Amniotic stem cell (primary cell): ENCODE results near the gene ATG9B.
A peak's percentile ranks its signal among the peaks of the same experiment; 100 is the strongest.
"Not testable (repeated sequence)": the region's sequence is repeated elsewhere in the genome, so short reads cannot be mapped to it uniquely, and the experiment has no call there.

Source experiments
- DNase-seq: peaks from one replicate; lab custom pipeline; 2025; lab: John Stamatoyannopoulos, UW

ATG9B gene

DNA sequence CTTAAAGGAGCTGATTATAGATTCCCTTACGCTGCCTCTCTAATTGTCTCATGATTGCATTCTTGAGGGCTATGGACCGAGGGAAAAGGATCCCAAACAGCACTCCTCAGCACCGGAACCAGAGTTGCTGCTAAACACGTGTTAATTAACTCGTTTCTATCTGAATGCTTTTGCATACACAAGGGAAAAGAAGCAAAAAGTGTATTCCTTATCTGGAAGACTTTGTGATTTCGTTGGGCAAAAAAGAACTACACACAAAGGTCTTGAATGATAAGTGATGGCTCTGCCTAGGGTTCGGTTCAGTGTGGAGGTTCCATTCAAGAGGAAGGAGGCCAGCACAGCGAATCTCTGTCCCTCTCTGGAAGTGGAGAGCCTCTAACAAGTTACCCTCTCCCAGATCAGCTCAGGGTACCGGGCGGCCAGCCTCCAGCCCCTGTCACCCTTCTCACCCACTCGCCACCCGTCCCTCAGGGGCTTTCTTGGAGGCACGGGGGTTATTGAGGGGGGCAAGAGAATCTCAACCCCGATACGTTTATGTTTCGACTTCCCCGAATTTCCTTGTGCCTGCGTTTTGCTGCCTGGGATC lies 34.6 kb upstream of the ATG9B start:
- no peak for DNase-seq

DNA sequence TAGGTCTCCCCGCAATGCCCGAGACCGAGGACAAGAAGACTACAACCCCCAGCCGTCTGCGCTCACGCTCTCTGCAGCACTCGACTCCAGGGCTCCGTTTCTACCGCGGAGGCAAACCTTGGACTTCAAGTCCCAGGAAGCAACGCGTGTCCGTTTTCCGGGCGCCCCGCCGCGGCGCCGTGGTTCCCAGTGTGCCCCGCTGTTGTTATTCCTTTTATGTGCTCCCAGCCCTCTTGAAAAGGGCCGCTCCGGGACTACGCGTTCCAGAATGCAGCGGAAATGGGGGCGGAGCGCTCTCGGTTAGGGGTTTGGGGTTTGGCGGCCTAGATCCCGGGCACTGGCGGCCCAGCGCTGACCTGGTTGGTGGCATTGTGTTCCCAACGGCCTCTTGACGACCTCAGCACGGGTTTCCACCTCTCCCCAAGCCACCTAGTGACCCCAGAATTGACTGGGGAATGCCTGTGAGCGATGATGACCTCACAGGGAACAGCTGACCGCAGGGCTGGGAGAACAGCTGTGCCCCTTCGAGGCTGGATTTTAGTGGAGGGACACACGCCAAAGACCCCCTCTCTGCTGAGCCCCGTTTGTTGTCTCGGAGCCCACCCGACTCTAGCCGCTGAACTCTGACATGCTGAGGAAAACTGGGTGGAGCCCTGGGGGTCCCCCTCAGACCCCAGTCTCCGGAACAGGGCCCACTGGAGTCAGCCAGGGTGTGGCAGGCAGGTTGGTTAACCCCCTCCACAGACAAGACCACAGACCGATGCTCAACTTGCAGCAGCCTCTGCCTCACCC lies 33.9 kb upstream of the ATG9B start:
- peak; percentile 99 for DNase-seq

DNA sequence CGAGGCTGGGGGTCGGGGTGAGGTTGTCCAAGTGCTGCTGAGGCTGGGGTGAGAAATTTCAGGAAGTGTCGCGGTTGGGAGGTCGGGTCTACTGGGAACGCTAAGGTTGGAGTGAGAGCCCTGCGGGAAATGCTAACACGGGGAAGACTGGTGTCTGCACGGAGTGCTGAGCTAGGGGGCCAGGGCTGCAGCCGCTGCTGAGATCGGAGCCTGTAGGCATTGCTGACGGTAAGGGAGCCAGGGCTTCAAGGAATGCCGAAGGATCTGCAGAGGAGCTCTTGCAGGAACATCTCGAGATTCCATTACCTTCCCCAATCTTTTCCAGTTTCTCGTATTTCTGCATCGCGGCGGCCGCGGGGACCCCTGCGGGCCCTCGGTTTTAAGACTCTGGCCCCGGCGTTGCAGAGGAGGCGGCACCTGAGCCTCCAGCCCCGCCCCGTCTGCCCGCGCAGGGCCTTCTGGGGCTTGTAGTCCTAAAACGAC lies 33.3 kb upstream of the ATG9B start, which contains the start of gene CDK5:
CDK5 (minus strand) TSS at position 392 of the 483 bp plus-strand sequence; CDS start at position 343, 49 bp downstream.
- no peak for DNase-seq

DNA sequence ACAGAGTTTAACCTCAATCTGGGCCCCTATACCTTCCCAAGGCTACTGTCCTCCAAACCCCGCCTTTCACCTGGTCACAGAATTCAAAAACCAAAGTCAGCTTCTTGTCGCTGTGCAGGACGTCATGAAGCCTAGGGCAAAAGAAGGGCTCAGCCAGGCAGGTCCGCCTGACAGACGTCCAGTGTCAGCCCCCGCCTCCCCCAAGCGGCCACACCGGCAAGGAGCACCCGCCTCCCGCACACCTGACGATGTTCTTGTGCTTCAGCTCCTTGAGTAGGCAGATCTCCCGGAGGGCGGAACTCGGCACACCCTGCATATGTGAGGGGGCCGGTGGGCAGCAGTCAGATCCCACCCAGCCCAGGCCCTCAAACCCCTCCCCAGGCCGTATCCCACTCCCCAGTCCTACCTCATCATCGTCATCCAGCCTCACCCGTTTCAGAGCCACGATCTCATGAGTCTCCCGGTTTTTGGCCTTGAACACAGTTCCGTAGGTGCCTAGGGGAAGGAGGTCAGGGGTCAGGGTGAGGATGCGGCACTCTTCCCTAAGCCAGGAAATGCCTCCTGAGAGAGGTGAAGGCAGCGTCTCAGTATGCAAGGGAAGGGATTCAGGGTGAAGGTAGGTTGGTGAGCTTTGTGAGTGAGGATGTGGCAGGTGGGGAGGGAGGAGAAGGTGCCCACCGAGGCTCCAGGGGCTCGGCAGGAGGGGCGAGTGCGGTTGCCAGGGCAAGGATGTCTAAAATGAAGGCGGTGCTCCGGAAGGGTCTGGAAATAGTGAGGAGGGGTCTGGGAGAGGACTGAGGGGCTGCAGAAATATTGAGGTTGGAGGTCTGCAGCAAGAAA lies 32.6 kb upstream of the ATG9B start:
- DNase-seq = no peak

DNA sequence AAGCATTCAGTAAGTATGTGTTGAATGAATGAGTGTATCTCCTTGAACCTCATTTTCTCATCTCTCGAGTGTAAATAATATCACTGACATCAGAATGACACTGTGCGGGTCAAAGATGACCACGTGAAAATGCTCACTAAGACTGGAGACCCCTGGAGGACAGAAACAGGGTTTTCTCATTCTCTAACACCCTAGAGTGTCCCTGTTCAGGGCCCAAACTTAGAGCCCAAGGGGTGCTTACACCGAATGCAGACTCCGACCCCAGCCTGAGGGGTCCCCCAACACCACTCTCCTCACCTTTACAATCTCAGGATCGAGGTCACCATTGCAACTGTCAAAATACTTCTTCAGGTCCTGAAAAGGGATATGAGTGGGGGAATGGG lies 32.0 kb upstream of the ATG9B start:
- DNase-seq = no peak

DNA sequence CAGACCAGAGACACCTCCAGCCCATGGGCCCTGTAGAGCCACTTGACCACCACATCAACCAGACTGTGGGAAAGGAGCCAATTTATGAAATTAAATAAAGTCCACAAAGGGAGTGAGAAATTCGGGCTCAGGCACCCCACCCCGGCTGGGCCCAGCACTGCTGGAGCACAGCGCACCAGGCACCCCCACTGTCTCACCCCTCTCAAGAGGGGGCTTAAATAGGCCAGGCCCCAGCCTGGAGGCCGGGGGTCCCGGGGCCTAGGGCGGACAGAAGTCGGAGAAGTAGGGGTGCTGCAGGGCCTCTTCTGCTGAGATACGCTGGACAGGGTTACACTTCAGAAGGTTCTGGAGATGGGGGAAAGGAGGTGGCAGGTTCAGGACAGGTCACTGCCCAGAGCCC lies 29.5 kb upstream of the ATG9B start:
- no peak for DNase-seq

DNA sequence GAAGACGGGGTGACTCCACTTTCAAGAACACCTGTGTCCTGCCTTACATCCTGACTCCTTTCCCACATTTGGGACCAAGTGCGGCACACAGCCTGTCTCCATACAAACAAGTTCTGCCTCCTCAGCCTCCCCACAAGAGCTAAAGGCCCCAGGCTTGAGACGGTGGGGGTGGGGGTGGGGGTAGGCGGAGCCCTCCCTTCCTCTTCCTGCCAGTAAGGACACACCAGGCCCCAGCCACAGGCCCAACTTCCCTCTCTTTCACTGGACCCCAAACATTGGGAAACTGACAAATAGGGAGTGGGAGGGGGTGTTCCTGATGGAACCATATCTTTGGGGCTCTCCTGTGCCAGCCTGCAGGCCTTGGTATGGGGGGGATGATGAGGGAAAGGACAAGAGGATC lies 28.8 kb upstream of the ATG9B start:
- no peak for DNase-seq

DNA sequence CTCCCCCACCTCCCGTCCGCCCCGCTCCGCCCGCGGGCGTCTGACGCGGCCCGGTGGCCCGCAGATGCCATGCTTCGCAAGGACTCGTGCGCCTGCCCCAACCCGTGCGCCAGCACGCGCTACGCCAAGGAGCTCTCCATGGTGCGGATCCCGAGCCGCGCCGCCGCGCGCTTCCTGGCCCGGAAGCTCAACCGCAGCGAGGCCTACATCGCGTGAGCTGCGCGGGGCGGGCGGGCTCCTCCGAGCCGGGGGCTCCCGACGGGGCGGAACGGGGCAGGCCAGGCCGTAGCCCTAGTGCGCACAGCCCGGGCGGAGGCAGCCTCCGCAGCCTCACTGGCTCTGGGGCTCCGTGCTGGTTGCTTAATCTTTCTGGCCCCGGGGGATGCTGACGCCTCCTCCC lies 26.8 kb upstream of the ATG9B start:
- DNase-seq = peak; percentile 48

DNA sequence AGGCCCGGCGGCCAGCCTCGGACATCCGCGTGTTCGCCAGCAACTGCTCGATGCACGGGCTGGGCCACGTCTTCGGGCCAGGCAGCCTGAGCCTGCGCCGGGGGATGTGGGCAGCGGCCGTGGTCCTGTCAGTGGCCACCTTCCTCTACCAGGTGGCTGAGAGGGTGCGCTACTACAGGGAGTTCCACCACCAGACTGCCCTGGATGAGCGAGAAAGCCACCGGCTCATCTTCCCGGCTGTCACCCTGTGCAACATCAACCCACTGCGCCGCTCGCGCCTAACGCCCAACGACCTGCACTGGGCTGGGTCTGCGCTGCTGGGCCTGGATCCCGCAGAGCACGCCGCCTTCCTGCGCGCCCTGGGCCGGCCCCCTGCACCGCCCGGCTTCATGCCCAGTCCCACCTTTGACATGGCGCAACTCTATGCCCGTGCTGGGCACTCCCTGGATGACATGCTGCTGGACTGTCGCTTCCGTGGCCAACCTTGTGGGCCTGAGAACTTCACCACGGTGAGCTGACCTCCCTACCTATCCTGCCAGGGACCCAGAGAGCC lies 24.7 kb upstream of the ATG9B start:
- no peak for DNase-seq

DNA sequence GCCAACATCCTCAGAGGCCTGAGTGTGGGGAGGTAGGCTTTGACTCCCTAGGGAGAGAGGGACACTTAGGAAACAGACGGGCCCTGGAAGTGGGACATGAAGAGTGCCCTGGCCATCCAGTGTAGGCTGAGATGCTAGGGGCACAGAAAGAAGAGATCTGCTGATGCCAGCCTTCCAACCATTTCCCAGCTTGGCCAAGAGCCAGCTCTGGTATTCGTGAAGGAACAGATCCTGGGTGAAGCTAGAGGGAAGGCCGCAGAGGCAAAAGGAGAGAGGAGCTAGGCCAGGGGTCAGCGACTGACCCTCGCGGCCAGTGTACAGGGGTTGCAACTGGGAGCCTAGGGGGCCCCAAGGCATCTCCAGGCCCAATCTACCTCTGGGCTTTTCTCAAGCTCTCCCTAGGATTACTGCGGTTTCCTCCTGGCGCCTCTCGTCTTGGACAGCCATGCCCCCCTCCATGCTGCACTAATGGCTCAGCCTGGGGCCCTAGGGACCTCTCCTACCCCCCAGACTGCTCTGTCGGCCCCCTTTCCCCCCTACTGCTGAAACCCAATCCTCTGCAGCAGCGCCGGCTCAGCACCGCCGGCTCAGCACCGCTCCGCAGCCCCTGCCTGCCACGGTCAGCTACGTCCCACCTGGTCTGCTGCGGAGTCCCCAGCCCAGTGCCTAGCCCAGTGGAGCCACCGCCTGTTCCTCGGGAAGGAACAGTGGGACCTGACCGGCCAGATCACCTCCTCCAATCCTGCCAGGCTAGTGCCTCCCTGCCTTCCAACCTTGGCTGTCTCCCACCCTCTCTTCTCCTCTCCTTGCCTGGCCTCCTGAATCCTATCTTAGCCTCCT lies 23.9 kb upstream of the ATG9B start, which contains the start of gene ASIC3:
ASIC3 (plus strand) TSS at position 556 of the 840 bp plus-strand sequence. CDS start 355 bp downstream, outside the sequence.
- DNase-seq = no peak

DNA sequence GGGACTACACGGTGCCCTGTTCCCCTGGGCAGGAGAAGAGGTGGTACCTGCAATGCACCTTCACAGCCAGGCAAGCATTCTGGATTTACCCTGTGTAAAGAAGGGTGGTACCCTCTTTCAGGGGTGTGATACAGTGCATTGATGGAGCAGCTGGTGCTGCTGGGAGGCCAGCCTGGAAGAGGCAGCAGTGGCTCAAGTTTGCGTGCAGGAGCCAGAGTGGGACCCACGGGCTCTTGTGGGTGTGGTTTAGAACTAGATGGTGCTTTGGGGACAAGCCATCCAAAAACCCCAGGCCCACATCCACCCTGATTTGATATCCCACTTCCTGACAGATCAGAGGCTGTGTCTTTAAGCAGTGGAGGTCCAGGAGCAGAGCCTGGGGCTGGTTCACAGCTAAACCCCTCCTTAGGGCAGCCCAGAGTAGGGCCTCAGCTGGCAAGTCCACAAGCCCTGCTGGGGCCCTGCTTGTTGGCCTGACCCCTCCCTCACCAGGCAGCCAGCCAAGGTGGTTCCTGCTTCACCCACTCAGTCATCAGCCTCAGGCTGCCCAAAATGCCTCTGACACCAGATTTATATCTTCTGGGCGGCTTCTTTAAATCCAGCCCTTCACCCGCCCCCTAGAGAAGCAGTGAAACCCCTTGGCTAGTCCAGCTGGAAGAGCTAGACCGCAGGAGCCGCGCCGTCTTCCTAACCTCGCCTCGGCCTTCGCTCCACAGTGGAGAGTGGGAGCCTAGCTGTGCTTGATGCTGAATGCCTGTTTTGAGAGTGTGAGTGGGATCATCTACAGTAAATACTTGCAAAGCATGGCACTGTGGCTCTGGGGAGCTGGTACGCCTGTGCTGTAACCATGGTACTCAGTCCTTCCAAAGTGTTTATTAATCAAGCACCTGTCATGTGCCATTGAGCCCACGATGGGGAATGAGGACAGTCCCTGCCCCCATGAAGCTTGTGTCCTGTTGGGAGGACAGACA lies 22.6 kb upstream of the ATG9B start:
- DNase-seq = peak; percentile 15

DNA sequence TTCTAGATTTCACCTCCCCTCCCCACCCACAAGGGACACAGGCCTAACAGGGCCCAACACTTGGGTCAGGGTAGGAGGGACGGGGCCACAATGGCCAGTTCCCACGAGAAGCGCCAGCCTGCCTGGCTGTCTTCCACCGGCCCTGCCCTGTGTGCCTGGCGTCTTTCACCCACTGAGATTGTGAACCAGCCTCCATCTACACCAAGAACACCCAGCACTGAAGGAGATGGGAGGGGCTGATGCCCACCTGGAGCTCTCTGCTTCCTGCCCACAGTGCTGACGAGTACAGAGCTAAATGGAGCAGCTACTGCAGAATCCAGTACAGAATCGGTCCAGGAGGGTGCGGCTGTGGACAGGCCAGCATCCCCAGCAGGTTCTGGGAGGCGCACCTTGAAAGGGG lies 21.7 kb upstream of the ATG9B start:
- DNase-seq = no peak

DNA sequence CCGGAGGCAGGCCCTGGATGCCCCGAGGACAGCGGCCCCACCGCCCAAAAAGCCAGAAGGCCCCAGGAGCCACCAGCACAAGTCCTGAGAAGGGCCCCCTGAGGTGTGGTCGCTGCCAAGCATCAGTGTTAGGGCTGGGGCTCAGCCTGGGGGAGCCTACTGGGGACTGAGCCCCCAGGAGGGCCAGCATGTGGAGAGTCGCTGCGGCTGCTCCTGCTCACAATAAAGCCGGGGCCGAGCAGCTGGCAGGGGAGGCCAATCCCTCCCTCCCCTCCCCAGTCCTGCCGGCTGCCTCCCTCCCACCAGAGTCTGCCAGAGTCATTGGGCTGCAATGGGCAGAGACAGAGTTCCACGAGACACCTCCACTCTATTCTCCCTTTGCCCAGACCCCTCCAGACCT lies 21.0 kb upstream of the ATG9B start:
- DNase-seq = no peak

DNA sequence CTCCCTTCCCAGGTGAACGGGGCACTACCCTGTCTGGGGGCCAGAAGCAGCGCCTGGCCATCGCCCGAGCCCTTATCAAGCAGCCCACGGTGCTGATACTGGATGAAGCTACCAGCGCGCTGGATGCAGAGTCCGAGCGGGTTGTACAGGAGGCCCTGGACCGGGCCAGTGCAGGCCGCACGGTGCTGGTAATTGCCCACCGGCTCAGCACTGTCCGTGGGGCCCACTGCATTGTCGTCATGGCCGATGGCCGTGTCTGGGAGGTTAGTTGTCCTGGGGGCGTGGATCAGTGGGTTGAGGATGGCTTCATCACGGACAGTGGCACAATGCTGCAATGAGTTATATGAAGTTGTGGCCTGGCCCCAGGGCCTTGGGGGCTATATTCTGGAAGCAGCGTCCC lies 19.7 kb upstream of the ATG9B start:
- no peak for DNase-seq

DNA sequence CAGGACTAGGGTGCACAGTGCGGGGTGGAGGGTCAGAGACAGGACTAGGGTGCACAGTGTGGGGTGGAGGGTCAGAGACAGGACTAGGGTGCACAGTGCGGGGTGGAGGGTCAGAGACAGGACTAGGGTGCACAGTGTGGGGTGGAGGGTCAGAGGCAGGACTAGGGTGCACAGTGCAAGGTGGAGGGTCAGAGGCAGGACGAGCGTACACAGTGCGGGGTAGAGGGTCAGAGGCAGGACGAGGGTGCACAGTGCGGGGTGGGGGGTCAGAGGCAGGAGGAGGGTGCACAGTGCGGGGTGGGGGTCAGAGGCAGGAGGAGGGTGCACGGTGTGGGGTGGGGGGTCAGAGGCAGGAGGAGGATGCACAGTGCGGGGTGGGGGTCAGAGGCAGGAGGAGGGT lies 19.2 kb upstream of the ATG9B start:
- not testable (repeated sequence) for DNase-seq

DNA sequence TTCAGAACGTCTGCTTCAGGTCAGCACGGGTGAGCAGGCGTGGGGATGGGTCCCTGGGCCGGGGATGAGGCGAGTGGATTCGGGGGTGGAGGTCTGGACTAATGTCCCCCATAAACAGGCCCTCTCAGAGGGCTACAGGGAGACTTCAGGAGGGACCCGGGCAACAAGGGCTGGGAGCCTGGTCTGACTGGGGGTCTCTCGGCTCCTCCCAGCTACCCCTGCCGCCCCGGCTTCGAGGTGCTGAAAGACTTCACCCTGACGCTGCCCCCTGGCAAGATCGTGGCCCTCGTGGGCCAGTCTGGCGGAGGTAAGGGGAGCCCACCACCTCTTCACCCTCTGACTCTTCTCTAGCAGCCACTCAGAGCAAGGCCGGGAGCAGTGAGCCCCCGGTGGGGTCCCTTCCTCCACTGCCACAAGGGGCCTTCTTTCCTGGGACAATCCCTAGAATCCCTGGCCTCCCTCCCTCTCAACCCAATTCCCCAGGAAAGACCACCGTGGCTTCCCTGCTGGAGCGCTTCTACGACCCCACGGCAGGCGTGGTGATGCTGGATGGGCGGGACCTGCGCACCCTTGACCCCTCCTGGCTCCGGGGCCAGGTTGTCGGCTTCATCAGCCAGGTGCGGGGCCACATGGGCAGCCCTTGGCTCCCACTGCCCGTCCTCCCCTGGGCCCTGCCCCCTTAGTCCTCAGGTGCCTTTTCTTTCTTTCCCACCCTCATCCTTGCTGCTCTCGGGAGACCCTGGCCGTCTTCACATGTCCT lies 16.5 kb upstream of the ATG9B start:
- no peak for DNase-seq

DNA sequence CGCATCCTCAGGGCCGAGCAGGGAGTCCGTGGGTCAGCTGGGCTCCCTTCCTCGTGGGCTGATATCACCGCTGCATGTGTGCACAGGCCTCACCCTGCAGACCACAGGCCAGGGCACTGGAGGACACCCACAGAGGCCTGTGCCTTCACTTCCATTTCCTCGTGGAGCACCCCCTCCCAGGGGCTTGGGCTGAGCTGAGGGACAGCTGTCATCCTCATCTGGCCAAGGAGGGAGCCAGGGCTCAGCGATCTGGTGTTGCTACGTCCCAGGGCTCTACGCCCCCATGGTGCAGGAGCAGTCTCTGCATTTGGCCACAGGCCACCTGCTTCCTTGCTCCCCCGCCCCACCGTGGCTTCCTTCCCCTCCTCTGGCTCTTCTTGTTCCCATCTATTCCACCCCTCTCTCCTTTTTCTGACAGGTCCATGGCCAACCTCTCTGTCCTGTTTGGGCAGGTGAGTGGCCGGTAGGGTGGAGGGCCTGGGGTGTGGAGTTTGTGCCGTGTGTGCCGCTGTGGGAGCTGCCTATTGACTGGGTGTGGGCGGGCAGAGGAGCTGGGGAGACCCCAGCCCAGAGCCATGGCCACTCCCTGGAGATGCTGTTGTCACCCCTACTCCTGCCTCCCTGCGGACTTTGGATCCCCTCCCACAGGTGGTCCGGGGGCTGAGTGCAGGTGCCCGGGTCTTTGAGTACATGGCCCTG lies 15.7 kb upstream of the ATG9B start:
- DNase-seq = no peak

DNA sequence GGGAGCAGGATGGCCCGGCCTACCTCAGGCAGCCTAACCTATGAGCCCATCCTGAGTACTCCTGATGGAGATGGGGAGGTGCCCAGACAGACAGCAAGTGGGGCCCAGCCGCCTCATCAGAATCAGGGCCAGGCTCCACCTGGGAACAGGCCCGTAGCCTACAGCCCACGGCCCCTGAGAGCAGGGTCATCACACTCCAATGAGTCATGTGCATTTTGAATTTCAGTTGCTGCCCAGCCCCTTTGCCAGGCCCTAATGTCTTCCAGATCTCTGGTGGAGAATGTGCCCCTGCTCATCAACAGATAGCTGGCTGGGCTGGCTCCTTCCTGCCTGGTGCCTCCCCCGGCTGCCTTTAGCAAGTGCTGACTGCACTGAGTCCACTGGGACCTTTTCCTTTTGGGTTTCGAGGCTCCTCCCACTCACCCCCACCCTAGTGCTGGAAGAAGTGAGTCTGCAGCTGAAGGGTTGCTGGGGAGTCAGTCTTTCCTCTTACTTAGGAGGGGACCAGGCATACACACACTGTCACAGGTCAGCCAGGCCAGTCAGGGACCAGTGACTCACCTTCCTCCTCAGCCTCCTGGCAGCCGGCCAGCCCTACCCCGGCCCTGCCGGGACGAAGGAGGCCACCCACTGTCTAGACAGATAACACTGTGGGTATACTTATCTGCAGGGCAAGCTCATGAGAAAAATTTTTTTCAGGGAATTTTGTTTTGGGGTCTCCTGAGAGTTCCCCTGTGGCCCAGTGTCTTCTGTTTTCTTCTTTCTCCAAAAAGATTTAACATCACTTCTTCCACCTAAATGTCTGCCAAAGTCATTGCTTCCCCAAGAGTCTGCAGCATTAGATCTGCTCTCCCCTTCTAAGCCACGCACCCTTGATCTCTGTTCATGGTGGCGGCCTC lies 14.9 kb upstream of the ATG9B start:
- peak; percentile 81 for DNase-seq
